ENCODE measurements around the gene RAE1.

Gene RAE1

GRCh38 chr20:57313230-57313629, 37.8 kb upstream of the RAE1 start:
- TF ChIP-seq, protein P1, sequence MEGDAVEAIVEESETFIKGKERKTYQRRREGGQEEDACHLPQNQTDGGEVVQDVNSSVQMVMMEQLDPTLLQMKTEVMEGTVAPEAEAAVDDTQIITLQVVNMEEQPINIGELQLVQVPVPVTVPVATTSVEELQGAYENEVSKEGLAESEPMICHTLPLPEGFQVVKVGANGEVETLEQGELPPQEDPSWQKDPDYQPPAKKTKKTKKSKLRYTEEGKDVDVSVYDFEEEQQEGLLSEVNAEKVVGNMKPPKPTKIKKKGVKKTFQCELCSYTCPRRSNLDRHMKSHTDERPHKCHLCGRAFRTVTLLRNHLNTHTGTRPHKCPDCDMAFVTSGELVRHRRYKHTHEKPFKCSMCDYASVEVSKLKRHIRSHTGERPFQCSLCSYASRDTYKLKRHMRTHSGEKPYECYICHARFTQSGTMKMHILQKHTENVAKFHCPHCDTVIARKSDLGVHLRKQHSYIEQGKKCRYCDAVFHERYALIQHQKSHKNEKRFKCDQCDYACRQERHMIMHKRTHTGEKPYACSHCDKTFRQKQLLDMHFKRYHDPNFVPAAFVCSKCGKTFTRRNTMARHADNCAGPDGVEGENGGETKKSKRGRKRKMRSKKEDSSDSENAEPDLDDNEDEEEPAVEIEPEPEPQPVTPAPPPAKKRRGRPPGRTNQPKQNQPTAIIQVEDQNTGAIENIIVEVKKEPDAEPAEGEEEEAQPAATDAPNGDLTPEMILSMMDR (IDR thresholded peaks at IDR 0.05; ENCODE audit: borderline replicate concordance, insufficient read depth, low read depth, low read length): no peak

DNA sequence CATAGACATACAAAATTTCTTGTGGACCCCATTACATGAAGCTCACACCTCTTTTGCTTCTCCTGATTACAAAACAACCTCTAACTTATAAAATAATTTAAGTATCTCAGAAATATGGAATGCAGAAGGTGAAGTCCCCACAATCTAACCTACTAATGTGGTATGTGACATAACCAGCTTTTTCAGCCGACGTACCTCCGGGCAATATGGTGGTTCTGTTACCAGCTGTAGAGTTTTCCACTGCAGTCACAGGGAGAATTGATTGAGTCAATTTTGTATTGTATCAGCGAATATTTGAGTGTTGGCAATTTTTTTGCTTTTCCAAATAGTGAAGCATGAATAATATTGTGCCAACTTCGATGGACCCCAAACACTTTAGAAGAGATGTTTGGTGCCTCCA, 37.1 kb upstream of the RAE1 start:
- H3K4me3 ChIP-seq (ENCODE audit: low read depth, low read length): no peak overlapping the region
- TF ChIP-seq, protein P1 (IDR thresholded peaks at IDR 0.05; ENCODE audit: borderline replicate concordance, insufficient read depth, low read depth, low read length): no peak

More at GRCh38 chr20:57313230-57313629, 37.8 kb upstream of the RAE1 start:
- H3K4me3 ChIP-seq (ENCODE audit: low read depth, low read length): no peak overlapping the region

DNA sequence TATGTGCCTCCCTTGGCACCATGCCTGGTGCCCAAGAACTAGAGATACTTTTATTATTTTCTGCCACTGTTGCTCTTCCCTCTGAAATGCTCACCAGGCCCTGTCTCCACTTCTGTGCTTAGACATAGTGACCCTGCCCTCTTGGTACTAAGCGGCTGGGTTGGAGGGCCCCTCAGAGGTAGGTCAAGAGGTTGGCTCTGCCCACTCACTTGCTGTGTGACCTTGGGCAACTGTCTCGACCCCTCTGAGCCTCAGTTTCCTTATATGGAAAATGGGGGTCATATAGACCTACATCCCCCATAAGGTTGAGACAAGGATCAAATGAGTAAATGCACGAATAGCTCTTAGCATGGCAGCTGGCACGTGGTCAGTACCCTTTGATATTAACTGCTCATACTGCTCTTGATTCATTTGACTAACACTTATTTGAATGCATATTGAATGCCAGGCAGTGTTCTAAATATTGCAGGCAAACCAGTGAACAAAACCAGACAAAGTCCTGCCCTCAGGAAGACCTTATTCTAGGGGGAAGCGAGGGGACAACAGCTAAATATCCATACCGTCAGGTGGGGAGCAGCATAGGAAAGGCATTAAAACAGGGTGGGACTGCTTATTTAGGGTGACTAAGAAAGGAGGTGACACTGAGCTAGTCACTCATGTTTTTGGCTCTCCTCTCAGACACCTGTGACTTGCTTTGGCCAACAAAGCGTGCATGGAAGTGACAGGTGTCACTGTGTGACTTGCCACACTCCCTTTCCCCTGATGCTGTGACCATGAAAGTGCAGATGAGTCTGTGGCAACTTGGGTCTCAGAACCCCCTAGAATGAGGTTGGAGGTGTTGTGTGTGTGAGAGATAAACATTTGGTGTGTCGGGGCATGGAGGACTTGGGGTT, 35.7 kb upstream of the RAE1 start:
- H3K4me3 ChIP-seq (ENCODE audit: low read depth, low read length): no peak overlapping the region
- TF ChIP-seq, protein P1 (IDR thresholded peaks at IDR 0.05; ENCODE audit: borderline replicate concordance, insufficient read depth, low read depth, low read length): no peak

- TF ChIP-seq, protein P1 (IDR thresholded peaks at IDR 0.05; ENCODE audit: borderline replicate concordance, insufficient read depth, low read depth, low read length): no peak
- H3K4me3 ChIP-seq (ENCODE audit: low read depth, low read length): no peak overlapping the region
Measured at GRCh38 chr20:57315976-57316480, 35.0 kb upstream of the RAE1 start.

DNA sequence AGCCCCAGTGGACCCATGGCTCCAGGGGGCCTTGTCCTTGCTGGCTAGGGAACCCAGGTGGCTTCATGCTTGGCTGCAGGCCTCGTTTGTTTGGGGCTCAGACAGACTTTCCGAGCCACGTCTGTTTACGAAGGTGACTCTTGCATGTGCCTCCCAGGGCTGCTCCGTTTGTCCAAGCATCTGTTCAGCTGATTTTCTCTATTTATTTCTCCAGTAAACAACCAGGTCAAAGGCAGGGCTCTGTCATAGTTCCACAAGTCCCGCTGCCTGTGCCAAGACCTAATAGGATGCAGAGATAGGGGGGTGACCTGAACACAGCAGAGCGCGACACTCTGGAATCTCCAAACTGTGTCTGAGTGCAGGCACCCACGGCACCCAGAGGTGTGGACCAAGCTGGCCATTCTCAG, 34.3 kb upstream of the RAE1 start:
- no peak overlapping the region for H3K4me3 ChIP-seq (ENCODE audit: low read depth, low read length)

GRCh38 chr20:57317316-57317788, 33.7 kb upstream of the RAE1 start:
- TF ChIP-seq, protein P1 (IDR thresholded peaks at IDR 0.05; ENCODE audit: borderline replicate concordance, insufficient read depth, low read depth, low read length): no peak
- no peak overlapping the region for H3K4me3 ChIP-seq (ENCODE audit: low read depth, low read length)

More for the DNA sequence above, 34.3 kb upstream of the RAE1 start:
- TF ChIP-seq, protein P1 (IDR thresholded peaks at IDR 0.05; ENCODE audit: borderline replicate concordance, insufficient read depth, low read depth, low read length): no peak
